ENCODE data around the gene TNRC6C. TPM values are rescaled to one million over a fixed set of nuclear protein-coding genes. Genes with fewer than 3 reads are reported as not detected.

Gene TNRC6C, protein sequence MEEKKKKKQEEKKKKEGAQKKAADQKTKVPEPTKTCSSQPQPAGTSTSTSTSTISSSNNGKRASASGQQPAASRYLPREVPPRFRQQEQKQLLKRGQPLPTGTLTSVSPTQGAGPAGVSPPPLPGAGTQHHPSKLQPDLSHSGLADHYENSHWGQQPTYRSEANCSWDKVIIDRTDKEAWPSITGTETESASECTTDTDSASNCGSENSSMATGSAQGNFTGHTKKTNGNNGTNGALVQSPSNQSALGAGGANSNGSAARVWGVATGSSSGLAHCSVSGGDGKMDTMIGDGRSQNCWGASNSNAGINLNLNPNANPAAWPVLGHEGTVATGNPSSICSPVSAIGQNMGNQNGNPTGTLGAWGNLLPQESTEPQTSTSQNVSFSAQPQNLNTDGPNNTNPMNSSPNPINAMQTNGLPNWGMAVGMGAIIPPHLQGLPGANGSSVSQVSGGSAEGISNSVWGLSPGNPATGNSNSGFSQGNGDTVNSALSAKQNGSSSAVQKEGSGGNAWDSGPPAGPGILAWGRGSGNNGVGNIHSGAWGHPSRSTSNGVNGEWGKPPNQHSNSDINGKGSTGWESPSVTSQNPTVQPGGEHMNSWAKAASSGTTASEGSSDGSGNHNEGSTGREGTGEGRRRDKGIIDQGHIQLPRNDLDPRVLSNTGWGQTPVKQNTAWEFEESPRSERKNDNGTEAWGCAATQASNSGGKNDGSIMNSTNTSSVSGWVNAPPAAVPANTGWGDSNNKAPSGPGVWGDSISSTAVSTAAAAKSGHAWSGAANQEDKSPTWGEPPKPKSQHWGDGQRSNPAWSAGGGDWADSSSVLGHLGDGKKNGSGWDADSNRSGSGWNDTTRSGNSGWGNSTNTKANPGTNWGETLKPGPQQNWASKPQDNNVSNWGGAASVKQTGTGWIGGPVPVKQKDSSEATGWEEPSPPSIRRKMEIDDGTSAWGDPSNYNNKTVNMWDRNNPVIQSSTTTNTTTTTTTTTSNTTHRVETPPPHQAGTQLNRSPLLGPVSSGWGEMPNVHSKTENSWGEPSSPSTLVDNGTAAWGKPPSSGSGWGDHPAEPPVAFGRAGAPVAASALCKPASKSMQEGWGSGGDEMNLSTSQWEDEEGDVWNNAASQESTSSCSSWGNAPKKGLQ (N-terminal part only)
- 6.2 and 6.5 TPM in 2 replicates for total RNA-seq

DNA sequence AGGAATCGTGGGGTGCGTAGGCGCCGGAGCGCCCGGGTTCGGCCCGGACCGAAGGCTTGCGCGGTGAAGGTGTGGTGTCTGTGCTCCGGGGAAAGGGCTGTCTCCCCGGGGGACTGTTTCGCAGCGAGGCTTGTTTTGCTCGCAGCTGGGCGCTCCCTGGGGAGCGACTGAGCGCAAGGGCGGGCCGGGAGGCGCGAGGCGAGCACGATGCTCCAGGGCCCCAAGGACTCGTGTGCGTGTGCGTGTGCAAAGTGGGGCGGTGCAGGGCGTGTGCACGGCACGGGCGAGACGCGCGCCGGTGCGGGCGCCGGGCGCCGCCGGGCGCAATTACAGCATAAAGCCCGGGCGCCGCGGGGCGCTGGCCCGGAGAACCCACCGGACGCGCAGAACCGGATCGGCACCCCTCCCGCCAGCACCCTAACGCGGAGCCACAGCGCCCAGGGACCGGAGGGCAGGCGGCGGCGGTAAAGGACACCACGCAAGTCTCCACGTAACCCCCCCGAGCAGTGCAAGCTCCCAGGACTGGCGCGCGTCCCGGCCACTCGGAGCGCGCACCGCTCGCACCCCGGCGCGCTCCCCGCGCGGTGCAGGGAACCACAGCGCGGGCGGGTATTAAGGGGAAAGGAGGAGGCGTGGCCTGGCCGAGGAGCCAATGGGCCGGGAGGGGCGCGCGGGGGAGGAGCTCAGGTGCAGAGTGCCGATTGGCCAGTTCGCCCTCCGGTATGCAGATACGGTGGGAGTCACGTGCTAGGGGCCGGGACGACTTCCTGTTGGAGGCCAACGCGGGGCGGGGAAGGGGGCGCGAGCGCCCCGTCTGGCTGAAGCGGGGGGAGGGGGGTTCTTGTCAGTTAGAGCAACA, at the start of gene TNRC6C:
TNRC6C (plus strand) TSS at position 847 of the 859 bp plus-strand sequence. CDS start 45,504 bp downstream, outside the sequence.
- no peaks in the 10 kb centered on the region for H3K9me3 ChIP-seq (ENCODE audit: low read depth, low read length)
- H2AFZ ChIP-seq (ENCODE audit: low read length), result peak within 1 kb of the TSS; percentile 82
- DNase-seq (ENCODE audit: insufficient read length, low spot score, missing footprints), result peak; percentile 100
- no peak within 1 kb of the TSS for H3K27ac ChIP-seq (ENCODE audit: low read depth, low read length)
- H3K36me3 ChIP-seq (ENCODE audit: insufficient read depth, low read length), result no peaks in the 10 kb centered on the region
- TF ChIP-seq, protein P1, sequence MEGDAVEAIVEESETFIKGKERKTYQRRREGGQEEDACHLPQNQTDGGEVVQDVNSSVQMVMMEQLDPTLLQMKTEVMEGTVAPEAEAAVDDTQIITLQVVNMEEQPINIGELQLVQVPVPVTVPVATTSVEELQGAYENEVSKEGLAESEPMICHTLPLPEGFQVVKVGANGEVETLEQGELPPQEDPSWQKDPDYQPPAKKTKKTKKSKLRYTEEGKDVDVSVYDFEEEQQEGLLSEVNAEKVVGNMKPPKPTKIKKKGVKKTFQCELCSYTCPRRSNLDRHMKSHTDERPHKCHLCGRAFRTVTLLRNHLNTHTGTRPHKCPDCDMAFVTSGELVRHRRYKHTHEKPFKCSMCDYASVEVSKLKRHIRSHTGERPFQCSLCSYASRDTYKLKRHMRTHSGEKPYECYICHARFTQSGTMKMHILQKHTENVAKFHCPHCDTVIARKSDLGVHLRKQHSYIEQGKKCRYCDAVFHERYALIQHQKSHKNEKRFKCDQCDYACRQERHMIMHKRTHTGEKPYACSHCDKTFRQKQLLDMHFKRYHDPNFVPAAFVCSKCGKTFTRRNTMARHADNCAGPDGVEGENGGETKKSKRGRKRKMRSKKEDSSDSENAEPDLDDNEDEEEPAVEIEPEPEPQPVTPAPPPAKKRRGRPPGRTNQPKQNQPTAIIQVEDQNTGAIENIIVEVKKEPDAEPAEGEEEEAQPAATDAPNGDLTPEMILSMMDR (IDR thresholded peaks at IDR 0.05; ENCODE audit: extremely low read depth, low read depth, low read length), result no peak
- peaks cover 16% of the 10 kb centered on the region for H3K4me1 ChIP-seq (ENCODE audit: insufficient read depth, low read length)
- H4K20me1 ChIP-seq (ENCODE audit: insufficient read depth, low read length), result peaks cover 32% of the 10 kb centered on the region
- peaks cover 66% of the 10 kb centered on the region for H3K27me3 ChIP-seq (ENCODE audit: insufficient read depth, low read length)
- peak within 1 kb of the TSS; percentile 78 for H3K4me3 ChIP-seq (ENCODE audit: insufficient read depth, low read length)
- peaks cover 26% of the 10 kb centered on the region for H3K79me2 ChIP-seq (ENCODE audit: insufficient read depth, low read length)
- peak within 1 kb of the TSS; percentile 95 for H3K4me2 ChIP-seq (ENCODE audit: insufficient read depth, low read length)

DNA sequence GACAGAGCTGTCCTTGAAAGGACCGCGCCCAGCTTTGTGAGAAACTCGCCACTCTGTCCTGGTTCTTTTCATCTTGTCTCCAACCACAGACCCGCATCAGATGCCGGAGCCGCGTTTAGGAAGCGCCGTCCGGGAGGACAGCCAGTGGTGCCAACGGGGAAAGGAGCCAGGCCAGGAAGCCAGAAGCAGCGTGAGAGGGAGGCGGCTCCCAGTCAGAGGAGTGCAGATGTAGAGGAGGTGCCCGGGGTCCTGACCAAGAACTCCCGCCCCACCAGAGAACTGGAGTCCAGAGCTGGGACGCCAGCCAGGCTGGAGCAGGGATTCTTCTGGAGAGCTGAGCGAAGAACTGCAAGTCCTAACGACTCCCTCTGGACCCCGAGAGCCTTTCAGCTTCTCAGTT, 49.3 kb upstream of the TNRC6C start:
- Histone ChIP-seq H3K27me3 (ENCODE audit: insufficient read depth, low read length) (peaks cover 42% of the 10 kb centered on the region), H3K4me1 (ENCODE audit: insufficient read depth, low read length) (no peaks in the 10 kb centered on the region)
- DNase-seq (ENCODE audit: insufficient read length, low spot score, missing footprints), result peak; percentile 52

DNA sequence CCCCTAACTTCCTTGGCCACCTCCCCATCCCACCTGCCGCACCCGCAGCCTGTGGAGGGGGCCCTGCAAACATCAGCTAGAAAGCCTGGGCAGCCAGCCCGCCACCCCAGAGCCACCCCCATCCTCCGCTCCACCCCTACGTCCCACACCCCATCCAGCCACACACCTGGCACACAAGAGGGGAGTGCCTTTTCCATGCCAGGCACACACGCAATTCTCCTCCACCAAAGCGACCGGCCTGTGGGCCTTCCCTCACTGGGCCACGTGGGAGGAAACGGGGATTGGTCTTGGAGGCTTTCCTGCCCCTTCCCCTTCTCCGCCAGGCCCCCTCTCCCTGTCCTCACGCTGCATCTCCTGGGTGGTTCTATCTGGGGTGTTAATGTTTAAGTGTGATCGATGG, 48.7 kb upstream of the TNRC6C start:
- peaks cover 38% of the 10 kb centered on the region for H3K27me3 ChIP-seq (ENCODE audit: insufficient read depth, low read length)
- no peaks in the 10 kb centered on the region for H3K9me3 ChIP-seq (ENCODE audit: low read depth, low read length)
- TF ChIP-seq, protein P1 (IDR thresholded peaks at IDR 0.05; ENCODE audit: extremely low read depth, low read depth, low read length), result no peak
- H3K4me1 ChIP-seq (ENCODE audit: insufficient read depth, low read length), result no peaks in the 10 kb centered on the region
- H4K20me1 ChIP-seq (ENCODE audit: insufficient read depth, low read length), result no peaks in the 10 kb centered on the region
- H3K79me2 ChIP-seq (ENCODE audit: insufficient read depth, low read length), result no peaks in the 10 kb centered on the region
- H3K36me3 ChIP-seq (ENCODE audit: insufficient read depth, low read length), result no peaks in the 10 kb centered on the region
- no peak overlapping the region for H3K27ac ChIP-seq (ENCODE audit: low read depth, low read length)
- H3K4me2 ChIP-seq (ENCODE audit: insufficient read depth, low read length), result no peak overlapping the region
- no peak overlapping the region for H3K4me3 ChIP-seq (ENCODE audit: insufficient read depth, low read length)
- H2AFZ ChIP-seq (ENCODE audit: low read length), result no peak overlapping the region
- DNase-seq (ENCODE audit: insufficient read length, low spot score, missing footprints), result no peak

More for the DNA sequence above, 49.3 kb upstream of the TNRC6C start:
- Histone ChIP-seq H3K36me3 (ENCODE audit: insufficient read depth, low read length) (no peaks in the 10 kb centered on the region), H4K20me1 (ENCODE audit: insufficient read depth, low read length) (no peaks in the 10 kb centered on the region), H3K27ac (ENCODE audit: low read depth, low read length) (no peak overlapping the region), H3K9me3 (ENCODE audit: low read depth, low read length) (no peaks in the 10 kb centered on the region), H2AFZ (ENCODE audit: low read length) (no peak overlapping the region), H3K79me2 (ENCODE audit: insufficient read depth, low read length) (no peaks in the 10 kb centered on the region), H3K4me3 (ENCODE audit: insufficient read depth, low read length) (no peak overlapping the region), H3K4me2 (ENCODE audit: insufficient read depth, low read length) (no peak overlapping the region)
- TF ChIP-seq, protein P1 (IDR thresholded peaks at IDR 0.05; ENCODE audit: extremely low read depth, low read depth, low read length), result no peak

All from osteoblast (primary cell).